GM18511 (cell line): Measurements from ENCODE around the gene SOAT2.
"Not testable (repeated sequence)": the region's sequence is repeated elsewhere in the genome, so short reads cannot be mapped to it uniquely, and the experiment has no call there.

Experiments
- ATAC-seq: cut with Tn5 transposase; IDR thresholded peaks from one replicate; pipeline ENCODE4 v1.9.1; 2021; ENCODE audit warnings: mild to moderate bottlenecking, moderate library complexity; ENCODE audit not compliant: unreplicated experiment

The SOAT2 gene

DNA sequence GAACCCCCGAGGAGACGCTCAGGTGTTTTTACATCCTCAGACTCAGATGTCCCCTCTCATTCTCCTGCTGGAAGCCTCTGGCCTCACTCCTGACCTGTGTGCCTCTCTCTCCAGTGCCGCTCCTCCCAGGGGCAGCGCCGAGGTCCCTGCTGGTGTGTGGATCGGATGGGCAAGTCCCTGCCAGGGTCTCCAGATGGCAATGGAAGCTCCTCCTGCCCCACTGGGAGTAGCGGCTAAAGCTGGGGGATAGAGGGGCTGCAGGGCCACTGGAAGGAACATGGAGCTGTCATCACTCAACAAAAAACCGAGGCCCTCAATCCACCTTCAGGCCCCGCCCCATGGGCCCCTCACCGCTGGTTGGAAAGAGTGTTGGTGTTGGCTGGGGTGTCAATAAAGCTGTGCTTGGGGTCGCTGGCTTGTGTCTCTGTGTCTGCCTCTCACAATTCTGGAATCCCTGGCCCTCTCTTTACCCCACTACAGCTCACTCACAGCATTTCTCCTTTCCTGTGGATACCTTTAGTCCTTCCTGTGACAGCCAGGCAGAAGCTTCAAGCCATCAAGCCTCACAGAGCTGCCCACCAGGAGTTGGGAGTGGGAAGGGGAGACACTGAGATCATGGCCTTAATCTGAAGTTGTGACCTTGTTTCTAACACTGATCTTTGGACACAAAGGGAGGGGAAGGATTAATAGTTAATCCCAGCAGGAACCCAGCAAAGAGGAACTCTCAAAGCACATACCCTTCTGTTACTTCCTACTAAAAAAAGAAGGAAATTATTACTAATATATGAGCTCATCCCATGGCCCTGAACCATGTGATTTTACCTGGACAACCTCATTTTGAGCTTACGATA lies 1.1 kb upstream of the SOAT2 start:
- no peak for ATAC-seq

DNA sequence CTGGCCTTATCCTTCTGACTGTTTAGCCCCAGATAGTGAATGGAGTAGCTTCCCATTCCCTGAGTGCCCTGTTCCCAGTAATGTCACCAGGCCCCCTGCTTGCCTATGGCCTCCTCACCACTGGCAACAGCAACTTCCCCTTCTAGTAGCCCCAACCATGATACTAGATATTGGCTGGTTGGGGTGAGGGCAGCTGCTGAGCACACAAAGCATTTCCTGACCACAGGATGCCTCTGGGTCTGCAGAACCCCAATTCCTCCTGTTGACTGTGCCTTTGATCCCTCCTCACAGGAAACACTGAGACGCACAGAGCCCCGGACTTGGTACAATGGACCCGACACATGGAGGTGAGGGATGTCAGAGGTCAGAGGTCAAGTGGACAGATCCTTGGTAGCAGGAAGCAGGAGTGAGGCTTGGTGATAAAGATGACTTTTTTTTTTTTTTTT lies 597 bp downstream of the SOAT2 start:
- ATAC-seq, result no peak

DNA sequence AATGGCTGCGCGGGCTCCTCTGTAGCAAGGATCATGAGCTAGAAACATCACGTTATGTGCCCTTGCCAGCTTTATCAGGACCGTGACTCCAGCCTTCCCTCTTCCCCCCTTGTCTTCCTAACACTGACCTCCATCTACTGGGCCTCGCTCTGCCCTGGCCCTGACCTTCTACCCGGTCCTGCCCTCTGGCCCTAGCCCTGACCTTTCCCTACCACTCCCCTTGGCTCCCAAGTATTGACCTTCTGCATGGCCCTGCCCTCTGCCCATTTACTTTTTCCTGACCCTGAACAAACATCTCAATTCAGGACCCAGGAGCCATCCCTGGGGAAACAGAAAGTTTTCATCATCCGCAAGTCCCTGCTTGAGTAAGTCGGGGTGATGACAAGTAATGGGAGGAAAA lies 2.0 kb downstream of the SOAT2 start:
- no peak for ATAC-seq

DNA sequence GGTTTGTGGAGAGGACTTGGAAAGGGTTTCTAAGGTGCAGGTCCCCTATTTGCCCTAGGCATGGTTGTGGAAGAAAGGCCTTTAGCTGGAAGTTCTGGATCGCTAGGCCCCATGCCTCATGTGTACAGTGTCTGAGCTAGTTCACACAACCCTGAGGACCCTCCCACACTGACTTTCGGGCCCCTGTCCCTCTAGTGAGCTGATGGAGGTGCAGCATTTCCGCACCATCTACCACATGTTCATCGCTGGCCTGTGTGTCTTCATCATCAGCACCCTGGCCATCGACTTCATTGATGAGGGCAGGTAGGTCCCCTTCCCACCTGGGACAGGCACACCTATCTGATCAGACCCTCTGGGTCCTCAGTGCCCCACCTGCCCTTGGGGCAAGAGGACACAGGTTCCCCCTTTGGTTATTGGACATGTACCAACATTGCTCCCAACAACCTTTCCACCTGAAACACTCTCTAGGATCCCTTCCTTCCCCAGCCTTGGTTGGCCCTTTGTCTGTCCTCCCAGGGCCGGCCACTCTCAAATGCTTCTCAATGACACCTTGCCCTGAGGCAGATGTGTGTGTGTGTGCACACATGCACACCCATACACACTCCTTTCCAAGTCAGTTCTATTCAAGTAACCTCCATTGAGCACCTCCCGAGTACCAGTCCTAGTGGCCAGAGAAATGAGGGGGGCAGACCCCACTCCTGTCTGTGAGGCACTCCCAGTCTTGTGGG lies 2.6 kb downstream of the SOAT2 start:
- no peak for ATAC-seq

DNA sequence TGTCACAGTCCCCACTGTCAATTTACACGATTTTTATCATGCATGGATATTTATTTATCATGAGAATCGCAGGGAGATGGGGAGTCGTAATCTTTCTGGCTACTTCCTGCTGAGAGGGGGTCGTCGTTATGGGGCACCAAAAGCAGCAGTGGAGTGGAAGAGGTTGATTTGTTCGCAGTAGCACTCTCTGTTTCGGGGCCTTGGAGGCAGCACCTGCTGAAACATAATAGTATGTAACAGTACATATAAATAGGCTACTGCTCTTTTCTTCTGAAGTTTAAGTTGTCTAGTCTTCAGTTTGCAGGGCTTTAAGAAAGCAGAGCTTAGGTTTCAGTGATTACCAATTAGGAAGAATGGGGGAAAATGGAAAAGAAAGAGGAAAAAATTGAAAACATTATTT lies 3.8 kb downstream of the SOAT2 start:
- ATAC-seq, result no peak

DNA sequence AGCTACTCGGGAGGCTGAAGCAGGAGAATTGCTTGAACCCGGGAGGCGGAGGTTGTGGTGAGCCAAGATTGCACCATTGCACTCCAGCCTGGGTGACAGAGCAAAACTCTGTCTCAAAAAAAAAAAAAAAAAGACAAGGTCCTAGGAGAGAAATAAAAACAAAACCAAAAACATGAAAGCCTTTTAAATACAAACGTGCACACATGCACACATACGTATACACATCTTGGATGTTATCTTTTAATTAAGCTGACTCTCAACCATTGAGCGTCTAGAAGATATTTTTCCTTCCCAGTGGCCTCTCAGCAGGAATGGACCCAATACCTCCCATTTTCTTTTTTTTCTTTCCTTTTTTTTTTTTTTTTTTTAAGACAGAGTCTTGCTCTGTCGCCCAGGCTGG lies 9.1 kb downstream of the SOAT2 start:
- ATAC-seq, result not testable (repeated sequence)

DNA sequence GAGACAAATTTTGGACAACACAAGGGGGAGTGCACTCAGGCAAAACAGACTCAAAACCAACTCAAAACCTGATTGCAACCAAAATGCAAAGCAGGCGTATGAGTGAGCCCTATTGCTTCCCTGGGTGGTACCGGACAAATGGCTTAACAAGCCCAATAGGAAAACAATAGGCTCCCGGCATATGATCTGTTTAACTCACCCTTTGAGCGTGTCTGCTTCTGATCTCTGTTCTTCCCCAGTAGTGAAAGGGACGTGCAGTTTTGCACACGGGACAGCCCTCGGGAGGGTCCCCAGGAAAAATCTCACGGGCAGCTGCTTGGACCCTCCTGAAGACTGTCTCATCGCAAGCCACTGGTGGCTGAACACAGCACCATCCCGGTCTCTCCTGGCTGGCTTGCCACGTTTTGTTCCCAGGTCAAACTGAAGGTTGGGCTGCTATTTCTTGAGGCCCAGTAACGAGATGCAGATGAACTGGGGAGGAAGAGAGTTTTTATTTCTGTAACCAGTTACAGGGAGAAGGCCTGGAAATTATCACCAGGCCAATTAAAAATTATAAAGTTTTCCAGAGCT lies 9.9 kb downstream of the SOAT2 start:
- no peak for ATAC-seq

DNA sequence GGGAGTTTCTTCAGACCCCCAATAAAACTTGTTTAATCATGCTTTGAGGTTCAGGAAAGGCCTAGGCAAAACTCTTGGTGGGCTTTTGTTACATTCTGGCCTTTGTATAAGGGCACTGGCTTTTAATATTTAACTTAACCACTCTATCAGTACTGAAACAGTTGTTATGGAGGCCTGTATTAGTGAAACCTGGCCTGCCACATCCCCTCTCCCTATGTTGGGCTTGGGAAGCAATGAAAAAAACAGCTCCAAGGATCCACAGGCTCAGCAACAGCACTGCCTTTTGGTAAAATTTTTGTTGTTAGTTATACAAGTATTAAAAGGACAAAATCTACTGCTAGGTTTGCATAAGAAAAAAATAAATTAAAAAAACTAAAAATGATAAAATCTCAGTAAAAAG lies 10.7 kb downstream of the SOAT2 start:
- no peak for ATAC-seq

DNA sequence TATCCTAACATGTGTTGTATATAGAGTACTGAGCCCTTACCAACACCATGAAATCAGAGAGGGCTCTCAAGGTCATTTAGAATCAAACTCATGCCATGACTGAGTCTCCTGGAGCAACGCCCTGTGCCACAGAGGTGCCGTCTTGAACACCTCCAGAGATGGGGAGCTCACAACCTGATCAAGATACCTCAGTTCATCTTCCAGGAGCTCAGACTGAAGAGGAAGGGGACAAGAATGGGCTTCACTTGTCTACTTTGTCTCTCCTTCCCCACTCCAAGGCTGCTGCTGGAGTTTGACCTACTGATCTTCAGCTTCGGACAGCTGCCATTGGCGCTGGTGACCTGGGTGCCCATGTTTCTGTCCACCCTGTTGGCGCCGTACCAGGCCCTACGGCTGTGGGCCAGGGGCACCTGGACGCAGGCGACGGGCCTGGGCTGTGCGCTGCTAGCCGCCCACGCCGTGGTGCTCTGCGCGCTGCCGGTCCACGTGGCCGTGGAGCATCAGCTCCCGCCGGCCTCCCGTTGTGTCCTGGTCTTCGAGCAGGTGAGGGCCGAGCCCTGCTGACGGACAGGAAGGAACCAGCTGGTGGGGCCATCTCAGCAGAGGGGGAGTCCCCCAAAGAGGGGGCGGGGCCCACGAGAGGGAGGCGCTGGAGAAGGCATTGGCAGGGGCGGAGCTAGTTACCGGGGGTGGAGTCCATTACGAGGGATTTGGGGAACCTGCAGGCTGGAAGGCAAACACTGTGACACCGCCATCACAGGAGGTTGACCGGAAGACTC lies 12.0 kb downstream of the SOAT2 start:
- no peak for ATAC-seq

DNA sequence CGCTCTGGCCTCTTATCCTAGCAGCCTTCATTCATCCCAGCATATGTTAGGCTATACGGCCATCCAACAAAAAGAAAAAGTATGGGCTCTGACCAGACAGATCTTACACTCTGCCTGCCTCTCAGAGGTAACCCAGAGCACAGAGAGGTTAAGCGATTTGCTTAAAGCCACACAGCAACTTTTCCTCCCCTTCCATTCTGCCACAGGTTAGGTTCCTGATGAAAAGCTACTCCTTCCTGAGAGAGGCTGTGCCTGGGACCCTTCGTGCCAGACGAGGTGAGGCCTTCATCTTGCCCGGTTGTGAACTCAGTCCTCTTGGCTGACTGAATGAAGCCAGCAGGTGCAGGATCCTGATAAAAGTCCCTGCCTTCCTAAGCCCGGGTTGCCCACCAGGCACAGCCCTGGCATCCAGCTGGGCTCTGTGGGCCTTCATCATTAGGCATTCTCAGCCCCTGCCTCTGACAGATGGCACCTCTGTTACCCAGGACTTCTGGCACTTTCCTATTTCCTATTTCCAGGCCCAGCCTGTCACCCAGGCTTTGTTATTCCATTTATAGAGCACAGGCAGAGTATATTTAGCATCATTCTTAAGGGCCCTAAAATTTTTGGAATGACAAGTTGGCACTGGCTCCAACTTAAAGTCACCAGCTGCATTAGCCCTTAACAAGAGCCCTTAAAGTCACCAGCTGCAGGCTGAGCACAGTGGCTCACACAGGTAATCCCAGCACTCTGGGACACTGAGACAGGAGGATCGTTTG lies 12.8 kb downstream of the SOAT2 start:
- no peak for ATAC-seq

DNA sequence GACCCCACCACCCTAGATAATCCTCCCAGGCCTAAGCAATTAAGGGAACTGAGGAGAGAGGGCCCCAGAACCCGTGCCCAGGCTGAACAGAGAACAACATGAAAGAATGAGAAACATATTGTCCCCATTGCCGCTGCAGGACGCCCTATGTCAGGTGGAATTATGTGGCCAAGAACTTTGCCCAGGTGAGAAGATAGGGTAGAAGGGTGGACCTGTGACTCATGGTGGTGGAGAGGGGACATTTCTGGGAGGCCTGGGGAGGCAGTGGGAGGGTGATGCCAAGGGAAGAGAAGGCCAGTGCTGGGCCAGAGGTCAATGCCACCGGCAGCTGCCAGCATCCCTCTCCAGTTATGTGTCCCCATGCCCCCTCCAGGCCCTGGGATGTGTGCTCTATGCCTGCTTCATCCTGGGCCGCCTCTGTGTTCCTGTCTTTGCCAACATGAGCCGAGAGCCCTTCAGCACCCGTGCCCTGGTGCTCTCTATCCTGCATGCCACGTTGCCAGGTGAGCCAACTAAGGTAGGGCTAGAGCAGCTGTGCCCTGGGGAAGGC lies 15.5 kb downstream of the SOAT2 start:
- no peak for ATAC-seq

DNA sequence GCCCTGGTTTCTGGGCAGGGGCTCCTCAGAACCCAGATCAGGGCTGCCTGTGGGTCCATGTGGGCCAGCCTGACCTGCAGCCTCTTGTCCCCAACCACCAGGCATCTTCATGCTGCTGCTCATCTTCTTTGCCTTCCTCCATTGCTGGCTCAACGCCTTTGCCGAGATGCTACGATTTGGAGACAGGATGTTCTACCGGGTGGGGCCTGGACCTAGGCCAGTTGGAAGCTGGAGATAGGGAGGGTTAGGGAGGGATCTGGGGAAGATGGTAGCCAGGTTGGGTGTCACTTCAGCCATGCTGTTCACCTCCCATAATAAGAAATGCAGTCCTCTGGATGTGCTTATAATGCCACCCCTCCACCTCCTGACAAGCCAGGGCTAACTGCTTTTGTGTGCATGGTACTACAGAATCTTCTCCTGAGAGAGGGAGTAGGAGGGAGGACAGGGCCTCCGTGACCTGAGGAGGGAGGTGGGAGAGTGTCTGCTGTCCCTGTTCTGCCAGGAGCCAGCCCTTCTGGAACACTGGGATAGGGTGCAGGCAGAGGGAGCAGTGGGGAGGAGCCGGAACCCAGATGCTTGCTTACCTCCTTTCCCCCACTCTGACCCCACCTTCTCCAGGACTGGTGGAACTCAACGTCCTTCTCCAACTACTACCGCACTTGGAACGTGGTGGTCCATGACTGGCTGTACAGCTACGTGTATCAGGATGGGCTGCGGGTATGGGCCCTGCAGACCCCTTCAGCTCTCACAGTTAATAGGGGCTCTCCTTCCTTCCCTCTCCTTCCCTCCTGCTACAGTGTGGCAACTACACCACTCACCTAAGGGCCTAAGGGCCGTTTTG lies 17.6 kb downstream of the SOAT2 start:
- no peak for ATAC-seq

DNA sequence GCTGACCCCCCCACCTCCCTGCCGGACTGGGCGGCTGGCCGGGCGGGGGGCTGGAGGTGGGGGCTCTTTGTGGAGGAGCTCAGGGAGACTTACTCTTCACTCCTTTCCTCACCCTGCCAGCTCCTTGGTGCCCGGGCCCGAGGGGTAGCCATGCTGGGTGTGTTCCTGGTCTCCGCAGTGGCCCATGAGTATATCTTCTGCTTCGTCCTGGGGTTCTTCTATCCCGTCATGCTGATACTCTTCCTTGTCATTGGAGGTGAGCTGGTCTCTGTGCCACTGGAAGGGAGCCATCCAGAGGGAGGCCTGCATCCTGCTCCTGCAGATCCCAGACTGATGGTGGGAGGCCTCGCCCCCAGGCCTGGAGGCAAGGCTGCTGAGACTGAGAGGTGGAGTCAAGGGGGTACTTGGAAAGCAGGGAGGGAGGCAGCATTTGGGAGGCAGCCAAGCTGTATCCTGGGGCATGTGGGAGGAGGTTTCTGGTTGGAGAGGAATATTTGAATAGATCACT lies 19.7 kb downstream of the SOAT2 start:
- no peak for ATAC-seq

DNA sequence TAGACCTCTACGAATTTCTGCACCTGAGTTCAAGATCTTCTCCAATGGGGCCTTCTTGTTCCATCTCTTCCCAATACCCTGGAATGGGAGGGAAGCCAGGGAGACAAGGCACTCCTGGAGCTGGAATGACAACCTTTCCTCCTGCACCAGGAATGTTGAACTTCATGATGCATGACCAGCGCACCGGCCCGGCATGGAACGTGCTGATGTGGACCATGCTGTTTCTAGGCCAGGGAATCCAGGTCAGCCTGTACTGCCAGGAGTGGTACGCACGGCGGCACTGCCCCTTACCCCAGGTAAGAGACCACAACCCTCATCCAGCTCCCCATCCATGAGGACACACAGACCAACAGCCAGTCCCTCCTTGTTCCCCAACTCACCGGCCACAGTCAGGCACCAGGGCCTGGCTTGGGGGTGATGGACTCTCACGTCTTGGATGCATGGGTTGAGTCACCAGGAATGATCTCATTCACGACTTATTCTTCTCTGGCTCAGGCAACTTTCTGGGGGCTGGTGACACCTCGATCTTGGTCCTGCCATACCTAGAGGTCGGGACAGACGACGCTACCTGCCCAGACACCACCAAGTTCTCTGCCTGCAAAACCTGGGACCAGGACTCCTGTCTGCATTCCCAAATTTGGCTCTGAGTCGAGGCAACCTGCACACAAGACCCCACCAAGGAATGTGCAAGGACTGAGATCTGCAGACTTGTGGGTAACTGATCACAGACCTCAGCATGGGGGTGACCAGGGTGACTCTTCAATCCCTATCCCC lies 20.5 kb downstream of the SOAT2 start:
- no peak for ATAC-seq

DNA sequence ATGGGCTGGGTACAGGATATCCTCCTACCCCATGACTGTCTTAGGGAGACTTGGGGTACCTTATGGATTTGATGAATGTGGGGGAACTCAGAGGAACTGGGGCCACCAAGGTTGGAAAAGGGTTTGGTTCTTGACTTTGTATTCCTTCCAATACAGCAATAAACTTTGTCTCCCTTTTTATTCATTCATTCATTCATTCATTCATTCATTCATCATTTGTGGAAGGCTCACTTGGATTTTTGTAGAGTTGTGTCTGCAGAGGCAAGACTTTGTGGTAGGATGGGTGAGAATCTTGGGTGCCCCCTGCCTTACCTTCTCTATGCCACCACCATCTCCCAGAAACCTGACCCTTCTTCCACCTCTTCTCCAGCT lies 21.1 kb downstream of the SOAT2 start:
- no peak for ATAC-seq

DNA sequence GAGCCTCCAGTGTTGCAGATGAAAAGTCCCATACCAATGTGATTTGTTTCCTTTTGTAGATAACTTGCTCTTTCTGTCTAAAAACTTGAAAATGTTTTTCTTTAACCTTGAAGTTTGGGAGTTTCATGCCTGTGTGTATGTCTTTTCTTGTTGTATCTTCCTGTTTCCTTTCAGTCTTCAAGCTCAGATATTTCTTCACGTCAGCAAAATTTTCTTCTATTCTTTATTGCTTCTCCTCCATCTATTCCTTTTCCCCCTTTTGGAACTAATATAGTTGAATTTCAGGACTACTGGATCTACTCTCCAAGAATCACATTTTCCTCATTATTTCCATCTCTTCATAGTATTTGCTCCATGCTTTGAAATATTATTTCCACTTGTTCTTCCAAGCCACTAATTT lies 23.9 kb downstream of the SOAT2 start:
- no peak for ATAC-seq

DNA sequence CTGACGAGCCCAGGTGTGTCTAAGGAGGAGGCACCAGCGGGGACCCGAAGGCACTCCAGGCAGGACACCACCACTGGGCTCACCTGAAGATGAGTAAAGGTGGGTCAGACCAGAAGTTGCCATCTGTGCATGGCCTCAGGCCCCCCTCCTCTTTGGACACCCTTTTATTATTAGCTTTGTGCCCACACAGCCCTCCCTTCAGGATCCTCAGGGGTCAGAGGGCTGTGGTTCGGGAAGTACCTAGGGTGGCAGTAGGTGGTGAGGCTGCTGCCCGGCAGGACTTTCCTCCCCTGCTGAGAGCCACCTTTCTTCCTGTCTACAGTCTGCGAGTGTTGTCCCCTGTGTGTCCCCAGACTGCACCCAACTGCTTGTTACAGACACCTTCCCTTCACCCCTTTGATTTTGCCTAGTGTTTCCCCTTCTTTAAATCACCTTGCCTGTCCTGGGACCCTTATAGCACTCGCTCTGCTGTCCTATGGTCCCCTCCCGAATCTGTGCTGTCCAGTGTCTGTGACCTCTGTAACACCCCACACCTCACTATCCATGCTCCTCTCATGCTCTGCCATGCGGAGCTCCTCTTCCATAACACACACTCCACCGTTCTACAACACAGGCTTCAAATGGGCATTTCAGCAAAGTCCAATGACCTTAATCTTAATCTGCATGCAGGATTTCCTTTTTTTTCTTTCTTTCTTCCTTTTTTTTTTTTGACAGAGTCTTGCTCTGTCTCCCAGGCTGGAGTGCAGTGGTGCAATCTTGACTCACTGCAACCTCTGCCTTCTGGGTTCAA lies 25.7 kb downstream of the SOAT2 start:
- no peak for ATAC-seq

DNA sequence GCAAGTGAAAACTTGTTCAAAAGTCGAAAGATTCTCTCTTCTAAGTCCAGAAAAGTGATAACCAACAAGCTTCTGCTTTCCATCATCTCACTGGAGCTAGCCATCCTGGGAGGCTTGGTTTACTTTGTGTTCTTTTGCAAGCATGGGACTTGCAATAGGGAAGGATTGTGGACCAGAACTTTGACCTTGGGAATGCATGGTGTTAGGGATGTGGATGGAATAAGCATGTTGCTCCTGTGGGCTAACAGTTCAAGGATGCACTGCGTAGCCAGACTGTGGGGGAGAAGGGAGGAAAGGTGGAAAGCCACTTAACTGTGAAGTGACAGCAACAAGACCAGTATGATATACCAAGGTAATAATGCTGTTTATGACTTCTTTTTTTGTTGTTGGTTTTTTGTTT lies 28.6 kb downstream of the SOAT2 start:
- no peak for ATAC-seq
